Lung (tissue), 12 donors: Measurements from ENCODE around the gene XKRX. TPM values are rescaled to one million over a fixed set of nuclear protein-coding genes. Genes with fewer than 3 reads are reported as not detected.

Source experiments
- ATAC-seq: fragments of 200-7000 bp; cut with Tn5 transposase; one replicate; pipeline ENCODE4 v1.9.1; 2020; ENCODE audit warnings: moderate number of reproducible peaks; ENCODE audit not compliant: insufficient read depth, low FRiP score
- DNase-seq, 3 donors: peaks; one replicate each; pipeline ENCODE4 v3.0.0-alpha.2; 2013 to 2017
- H3K27ac ChIP-seq, 2 donors: one replicate each; pipeline ENCODE4 v1.5.1; 2013; ENCODE audit warnings: mild to moderate bottlenecking in 2 of 2, moderate library complexity in 2 of 2, control low read depth in 1 of 2, inconsistent platforms in 1 of 2, low read depth in 1 of 2, low read length in 1 of 2
- H3K27me3 ChIP-seq, 3 donors: one replicate each; pipeline ENCODE4 v1.5.1; 2013; ENCODE audit warnings: low read length in 2 of 3; ENCODE audit not compliant: control insufficient read depth in 3 of 3, insufficient read depth in 3 of 3
- H3K36me3 ChIP-seq, 4 donors: one replicate each; pipeline ENCODE4 v1.5.1; 2013; ENCODE audit warnings: low read length in 4 of 4, mild to moderate bottlenecking in 1 of 4, moderate library complexity in 1 of 4; ENCODE audit not compliant: control insufficient read depth in 4 of 4, insufficient read depth in 4 of 4
- H3K4me1 ChIP-seq, 5 donors: one replicate each; pipeline ENCODE4 v1.5.1; 2013; ENCODE audit warnings: low read length in 5 of 5, mild to moderate bottlenecking in 2 of 5, moderate library complexity in 1 of 5; ENCODE audit not compliant: control insufficient read depth in 5 of 5, insufficient read depth in 5 of 5
- H3K4me3 ChIP-seq: one replicate; pipeline ENCODE4 v1.5.1; 2013; ENCODE audit warnings: mild to moderate bottlenecking, control low read depth, moderate library complexity
- H3K9ac ChIP-seq, 2 donors: one replicate each; pipeline ENCODE4 v1.5.1; 2013; ENCODE audit warnings: low read length in 2 of 2, control low read depth in 1 of 2; ENCODE audit not compliant: insufficient read depth in 1 of 2
- H3K9me3 ChIP-seq, 4 donors: one replicate each; pipeline ENCODE4 v1.5.1; 2013; ENCODE audit warnings: low read length in 3 of 4, mild to moderate bottlenecking in 1 of 4, moderate library complexity in 1 of 4; ENCODE audit not compliant: control insufficient read depth in 4 of 4, insufficient read depth in 3 of 4
- CTCF ChIP-seq: IDR thresholded peaks from 2 replicates; pipeline ENCODE4 v1.5.1; 2012; ENCODE audit warnings: mild to moderate bottlenecking; ENCODE audit errors: control extremely low read depth, extremely low read depth
- WGBS, 2 donors: extraction: QIAGEN DNeasy Blood & Tissue Kit; methylation state at CpG; one replicate each; pipeline ENCODE4 v1.1.7; 2013; 5-methylcytosine and 5-hydroxymethylcytosine counted together
- polyA plus RNA-seq, 2 donors: library from polyadenylated mRNA; stranded (reverse); fragments of 200-250 nt; gene quantifications; one replicate each; pipeline ENCODE4 v1.2.1, GENCODE V29; 2013
- total RNA-seq, 2 donors: library from RNA; depleted of rRNA in 1 of 2; stranded (reverse); fragments of >200 nt in 1 of 2; gene quantifications; one replicate each; pipeline ENCODE4 v1.2.1, GENCODE V29; 2014 to 2021
- donor health status: control.
- donor health status: control.
- donor health status: Bipolar disorder and iron deficiency.
- donor health status: healthy.
- donor health status: DM: yes; HTN: yes; CAD: no.

XKRX gene
- total and polyA plus RNA-seq, 4 donors, result 1.6 to 8.8 (median 4.9) TPM

- Histone ChIP-seq H3K9ac (no peak overlapping the region), H3K27me3 (peaks cover 0 to 6% (median 0%) of the 10 kb centered on the region in 3 donors), H3K27ac (no peak overlapping the region), H3K36me3 (no peaks in the 10 kb centered on the region), H3K9me3 (peaks cover 0 to 1% (median 0%) of the 10 kb centered on the region in 4 donors), H3K4me3 (no peak overlapping the region), H3K4me1 (no peaks in the 10 kb centered on the region)
- no peak for DNase-seq
- no peak for ATAC-seq
- TF ChIP-seq CTCF, result no peak
- WGBS, 2 donors, result 69 to 79% methylated on average over 4 of the region's 4 CpGs
These were observed 10.6 kb upstream of the XKRX start for GRCh38 chrX:100939333-100939732.

GRCh38 chrX:100935767-100936166 is 7.0 kb upstream of the XKRX start:
- Histone ChIP-seq H3K27ac (no peak overlapping the region), H3K4me3 (no peak overlapping the region), H3K4me1 (no peaks in the 10 kb centered on the region), H3K9ac (no peak overlapping the region), H3K9me3 (peaks cover 0 to 7% (median 3%) of the 10 kb centered on the region in 4 donors), H3K27me3 (peaks cover 0 to 6% (median 0%) of the 10 kb centered on the region in 3 donors), H3K36me3 (no peaks in the 10 kb centered on the region)
- no peak for DNase-seq
- no peak for TF ChIP-seq CTCF
- 69 to 90% methylated on average over 2 of the region's 2 CpGs for WGBS, 2 donors
- ATAC-seq, result no peak

GRCh38 chrX:100931925-100932285 is 3.2 kb upstream of the XKRX start:
- TF ChIP-seq CTCF, result no peak
- DNase-seq, result no peak
- Histone ChIP-seq H3K36me3 (no peaks in the 10 kb centered on the region), H3K4me3 (no peak overlapping the region), H3K9me3 (peaks cover 0 to 7% (median 3%) of the 10 kb centered on the region in 4 donors), H3K9ac (no peak overlapping the region), H3K27ac (no peak overlapping the region), H3K27me3 (peaks cover 0 to 4% (median 3%) of the 10 kb centered on the region in 3 donors), H3K4me1 (peaks cover 0 to 2% (median 0%) of the 10 kb centered on the region in 5 donors)
- WGBS, 2 donors, result 74 to 92% methylated on average over 3 of the region's 3 CpGs
- no peak for ATAC-seq

- H3K27me3 ChIP-seq, result peaks cover 0 to 4% (median 3%) of the 10 kb centered on the region in 3 donors
- no peaks in the 10 kb centered on the region for H3K36me3 ChIP-seq
- no peak for TF ChIP-seq CTCF
- DNase-seq (no peak), ATAC-seq (no peak)
- H3K9ac ChIP-seq, result no peak overlapping the region
- H3K4me1 ChIP-seq, result peaks cover 0 to 2% (median 0%) of the 10 kb centered on the region in 5 donors
- WGBS, 2 donors, result 70 to 98% methylated on average over 4 of the region's 4 CpGs
- no peak overlapping the region for H3K4me3 ChIP-seq
- no peak overlapping the region for H3K27ac ChIP-seq
- H3K9me3 ChIP-seq, result peaks cover 0 to 7% (median 3%) of the 10 kb centered on the region in 4 donors
These were observed 2.7 kb upstream of the XKRX start for GRCh38 chrX:100931218-100931924.
